Endothelial cell of umbilical vein (primary cell): ENCODE data around the gene TM9SF3. TPM values are rescaled to one million over a fixed set of nuclear protein-coding genes. Genes with fewer than 3 reads are reported as not detected.

ENCODE experiments used
- BruUV-seq: library from RNA; stranded (reverse); fragments of 400-500 nt; replicated peaks from 2 replicates; lab custom pipeline; 2021; lab: Mats Ljungman, UMichigan
- CTCF ChIA-PET: fragments of 300-600, 350-600 bp; sonication (Branson Sonifier 250); formaldehyde crosslinking; loops from one replicate; lab custom pipeline; 2021; ENCODE audit warnings: antibody characterized with exemption, inconsistent platforms; lab: Charles Lee
- POLR2A ChIA-PET: fragments of 300-600, 350-600 bp; sonication (Branson Sonifier 250); formaldehyde crosslinking; loops from one replicate; lab custom pipeline; 2021; ENCODE audit warnings: antibody characterized with exemption, inconsistent platforms; lab: Charles Lee
- DNase-seq: peaks from one replicate; pipeline ENCODE4 v3.0.0-alpha.2; 2011; ENCODE audit warnings: low read depth, low spot score
- FAIRE-seq: peaks from 2 replicates; lab custom pipeline; 2011; peaks lifted over from hg19 to GRCh38; lab: Jason Lieb, UNC
- H2AFZ ChIP-seq: 2 replicates; pipeline ENCODE4 v1.6.0; 2012; ENCODE audit warnings: low read depth, low read length, control low read depth, inconsistent platforms
- H3K27ac ChIP-seq: 2 replicates; pipeline ENCODE4 v1.5.1; 2011; ENCODE audit warnings: low read depth, mild to moderate bottlenecking, control low read depth, low read length, moderate library complexity; ENCODE audit not compliant: insufficient read depth
- H3K27me3 ChIP-seq, 2 experiments: 2 replicates each; pipeline versions ENCODE4 v1.6.0 to v1.6.1; 2011; ENCODE audit warnings: low read length in 2 of 2, mixed read lengths in 1 of 2; ENCODE audit not compliant: control insufficient read depth in 2 of 2, insufficient read depth in 2 of 2
- H3K36me3 ChIP-seq, 2 experiments: 2 replicates in 1 of 2; 3 replicates in 1 of 2; pipeline ENCODE4 v1.5.1; 2011; ENCODE audit warnings: low read length in 2 of 2, mild to moderate bottlenecking in 1 of 2, moderate library complexity in 1 of 2; ENCODE audit not compliant: control insufficient read depth in 2 of 2, insufficient read depth in 2 of 2; ENCODE audit errors: extremely low read depth in 1 of 2
- H3K4me1 ChIP-seq: 3 replicates; pipeline ENCODE4 v1.5.1; 2011; ENCODE audit warnings: mild to moderate bottlenecking, low read length; ENCODE audit not compliant: control insufficient read depth, insufficient read depth; ENCODE audit errors: extremely low read depth
- H3K4me2 ChIP-seq: 2 replicates; pipeline ENCODE4 v1.6.1; 2011; ENCODE audit warnings: low read length, control low read depth, mixed read lengths; ENCODE audit not compliant: insufficient read depth
- H3K4me3 ChIP-seq, 3 experiments: fragments of 200-600 bp in 1 of 3; sonication (generic), shearing (Covaris generic) in 1 of 3; replicated peaks in 1 of 3; 2 replicates each; pipeline ENCODE4 v1.5.1; 2011 to 2016; ENCODE audit warnings: control low read depth in 3 of 3, low read length in 3 of 3, mild to moderate bottlenecking in 2 of 3, inconsistent platforms in 1 of 3, low read depth in 1 of 3, moderate library complexity in 1 of 3; ENCODE audit not compliant: insufficient read depth in 1 of 3
- H3K79me2 ChIP-seq: 2 replicates; pipeline ENCODE4 v1.6.0; 2012; ENCODE audit warnings: low read length, inconsistent platforms; ENCODE audit not compliant: control insufficient read depth, insufficient read depth
- H3K9ac ChIP-seq: replicated peaks from 2 replicates; pipeline ENCODE3; 2011; ENCODE audit warnings: low read length, control low read depth; ENCODE audit not compliant: insufficient read depth; ENCODE audit errors: extremely low read depth
- H3K9me1 ChIP-seq: replicated peaks from 3 replicates; pipeline ENCODE4 v1.6.0; 2011; ENCODE audit warnings: mild to moderate bottlenecking, low read length; ENCODE audit not compliant: control insufficient read depth, insufficient read depth; ENCODE audit errors: extremely low read depth
- H3K9me3 ChIP-seq: replicated peaks from 2 replicates; pipeline ENCODE4 v1.5.1; 2012; ENCODE audit warnings: low read length, inconsistent platforms; ENCODE audit not compliant: control insufficient read depth, insufficient read depth
- H4K20me1 ChIP-seq: replicated peaks from 2 replicates; pipeline ENCODE3; 2011; ENCODE audit warnings: mild to moderate bottlenecking, low read length; ENCODE audit not compliant: control insufficient read depth, insufficient read depth; ENCODE audit errors: extremely low read depth
- EZH2 ChIP-seq: IDR thresholded peaks from 2 replicates; pipeline ENCODE4 v1.6.1; 2012; ENCODE audit warnings: borderline replicate concordance, low read depth, mild to moderate bottlenecking, moderate library complexity, low read length, inconsistent platforms; ENCODE audit not compliant: severe bottlenecking
- FOS ChIP-seq: IDR thresholded peaks from 2 replicates; pipeline ENCODE4 v1.6.1; 2011; ENCODE audit warnings: mild to moderate bottlenecking, low read length, moderate library complexity, borderline replicate concordance; ENCODE audit not compliant: insufficient read depth
- GATA2 ChIP-seq: IDR thresholded peaks from 2 replicates; pipeline ENCODE4 v1.7.0; 2011; ENCODE audit warnings: low read depth, mild to moderate bottlenecking, moderate library complexity, mixed read lengths, low read length; ENCODE audit not compliant: insufficient read length, insufficient read depth
- JUN ChIP-seq: IDR thresholded peaks from 2 replicates; pipeline ENCODE4 v1.6.1; 2011; ENCODE audit warnings: borderline replicate concordance, low read depth; ENCODE audit not compliant: insufficient read length, insufficient read depth
- MYC ChIP-seq: IDR thresholded peaks from one replicate; pipeline ENCODE4 v1.6.1; 2011; ENCODE audit warnings: mild to moderate bottlenecking, low read depth, low read length
- POLR2A ChIP-seq: IDR thresholded peaks from 2 replicates; pipeline ENCODE4 v1.6.1; 2012; ENCODE audit warnings: low read depth, mild to moderate bottlenecking, control low read depth, low read length
- POLR2AphosphoS5 ChIP-seq: IDR thresholded peaks from 2 replicates; pipeline ENCODE4 v1.6.1; 2012; ENCODE audit warnings: low read depth, mild to moderate bottlenecking, control low read depth, low read length, moderate library complexity; ENCODE audit not compliant: insufficient read depth
- dilution Hi-C: fragments of 300-500 bp; cut with MboI; formaldehyde crosslinking; loops from one replicate; pipeline ENCODE4 v1.15.0; 2019; ENCODE audit warnings: low sequenced_read_pairs; ENCODE audit not compliant: extremely low pct_ligation_motif_present
- intact Hi-C: fragments of 100-400 bp; cut with micrococcal nuclease; formaldehyde crosslinking; loops from one replicate; pipeline ENCODE4 v1.10.0; 2022
- polyA plus RNA-seq, 4 experiments: library from polyadenylated mRNA; depleted of rRNA in 3 of 4; stranded (reverse) in 3 of 4; unstranded in 1 of 4; fragments of >200 nt; gene quantifications; 2 replicates each; pipeline versions ENCODE4 v1.2.1 to v1.2.3, GENCODE V29; 2011 to 2012; ENCODE audit warnings: missing spikeins in 1 of 4
- total RNA-seq: library from RNA; stranded (reverse); gene quantifications from 2 replicates; pipeline ENCODE4 v1.2.3, GENCODE V29; 2021
- TF ChIP-seq, protein P1 (sequence below), 2 donors: IDR thresholded peaks; 1 replicate in 1 of 2; 2 replicates in 1 of 2; pipeline ENCODE4 v1.5.1; 2011; ENCODE audit warnings: low read length in 2 of 2, mild to moderate bottlenecking in 2 of 2, moderate library complexity in 2 of 2, control low read depth in 1 of 2, inconsistent platforms in 1 of 2, low read depth in 1 of 2; ENCODE audit not compliant: insufficient read depth in 1 of 2; ENCODE audit errors: extremely low read depth in 1 of 2
- TF ChIP-seq, protein P2 (sequence below): IDR thresholded peaks from 2 replicates; pipeline ENCODE4 v1.6.1; 2011; ENCODE audit not compliant: insufficient read depth, insufficient read length

The TM9SF3 gene
- total and polyA plus RNA-seq, 2 donors (not counting 3 experiments of a cell fraction or from before 2014, with no cell fraction given), result 133 to 144 TPM

GRCh38 chr10:96536129-96536528 lies 50.7 kb downstream of the TM9SF3 start:
- Histone ChIP-seq H3K4me3 (no peak overlapping the region), H3K9me1 (no peaks in the 10 kb centered on the region), H3K4me1 (no peaks in the 10 kb centered on the region), H3K4me2 (no peak overlapping the region), H3K9me3 (no peaks in the 10 kb centered on the region), H3K36me3 (peaks cover 2 to 3% of the 10 kb centered on the region in 2 experiments), H2AFZ (no peak overlapping the region), H3K9ac (no peak overlapping the region), H3K79me2 (peaks cover 63% of the 10 kb centered on the region), H3K27ac (no peak overlapping the region), H3K27me3 (no peaks in the 10 kb centered on the region), H4K20me1 (no peaks in the 10 kb centered on the region)
- TF ChIP-seq EZH2 (no peak), POLR2A (no peak), MYC (no peak), POLR2AphosphoS5 (no peak), FOS (no peak), JUN (no peak), GATA2 (no peak)
- TF ChIP-seq, protein P1, sequence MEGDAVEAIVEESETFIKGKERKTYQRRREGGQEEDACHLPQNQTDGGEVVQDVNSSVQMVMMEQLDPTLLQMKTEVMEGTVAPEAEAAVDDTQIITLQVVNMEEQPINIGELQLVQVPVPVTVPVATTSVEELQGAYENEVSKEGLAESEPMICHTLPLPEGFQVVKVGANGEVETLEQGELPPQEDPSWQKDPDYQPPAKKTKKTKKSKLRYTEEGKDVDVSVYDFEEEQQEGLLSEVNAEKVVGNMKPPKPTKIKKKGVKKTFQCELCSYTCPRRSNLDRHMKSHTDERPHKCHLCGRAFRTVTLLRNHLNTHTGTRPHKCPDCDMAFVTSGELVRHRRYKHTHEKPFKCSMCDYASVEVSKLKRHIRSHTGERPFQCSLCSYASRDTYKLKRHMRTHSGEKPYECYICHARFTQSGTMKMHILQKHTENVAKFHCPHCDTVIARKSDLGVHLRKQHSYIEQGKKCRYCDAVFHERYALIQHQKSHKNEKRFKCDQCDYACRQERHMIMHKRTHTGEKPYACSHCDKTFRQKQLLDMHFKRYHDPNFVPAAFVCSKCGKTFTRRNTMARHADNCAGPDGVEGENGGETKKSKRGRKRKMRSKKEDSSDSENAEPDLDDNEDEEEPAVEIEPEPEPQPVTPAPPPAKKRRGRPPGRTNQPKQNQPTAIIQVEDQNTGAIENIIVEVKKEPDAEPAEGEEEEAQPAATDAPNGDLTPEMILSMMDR (IDR thresholded peaks at IDR 0.05; ENCODE audit: extremely low read depth in 1 of 2, insufficient read depth in 1 of 2, low read depth in 1 of 2, low read length in 2 of 2), result no peak
- TF ChIP-seq, protein P2, sequence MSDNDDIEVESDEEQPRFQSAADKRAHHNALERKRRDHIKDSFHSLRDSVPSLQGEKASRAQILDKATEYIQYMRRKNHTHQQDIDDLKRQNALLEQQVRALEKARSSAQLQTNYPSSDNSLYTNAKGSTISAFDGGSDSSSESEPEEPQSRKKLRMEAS, result no peak
- intact Hi-C loops, result no loop called here
- BruUV-seq, result no TSS peak
- ChIA-PET POLR2A (no interaction called here), CTCF (interaction anchor here (0.8 to 1.9 kb wide), 5 partner anchors 9 to 166 kb away, joined by 3 to 12 read pairs (median 4); partner anchors contain the start of gene TLL2)
- DNase-seq (peak; percentile 20), FAIRE-seq (no peak)
- dilution Hi-C loops, result no loop called here
